ENCODE results near the gene HBP1. TPM values are rescaled to one million over a fixed set of nuclear protein-coding genes. Genes with fewer than 3 reads are reported as not detected.
"Not testable (repeated sequence)": the region's sequence is repeated elsewhere in the genome, so short reads cannot be mapped to it uniquely, and the experiment has no call there.

Gene HBP1
- total RNA-seq, 4 donors from 2014 or later: 70.6 to 172 (median 143) TPM

DNA sequence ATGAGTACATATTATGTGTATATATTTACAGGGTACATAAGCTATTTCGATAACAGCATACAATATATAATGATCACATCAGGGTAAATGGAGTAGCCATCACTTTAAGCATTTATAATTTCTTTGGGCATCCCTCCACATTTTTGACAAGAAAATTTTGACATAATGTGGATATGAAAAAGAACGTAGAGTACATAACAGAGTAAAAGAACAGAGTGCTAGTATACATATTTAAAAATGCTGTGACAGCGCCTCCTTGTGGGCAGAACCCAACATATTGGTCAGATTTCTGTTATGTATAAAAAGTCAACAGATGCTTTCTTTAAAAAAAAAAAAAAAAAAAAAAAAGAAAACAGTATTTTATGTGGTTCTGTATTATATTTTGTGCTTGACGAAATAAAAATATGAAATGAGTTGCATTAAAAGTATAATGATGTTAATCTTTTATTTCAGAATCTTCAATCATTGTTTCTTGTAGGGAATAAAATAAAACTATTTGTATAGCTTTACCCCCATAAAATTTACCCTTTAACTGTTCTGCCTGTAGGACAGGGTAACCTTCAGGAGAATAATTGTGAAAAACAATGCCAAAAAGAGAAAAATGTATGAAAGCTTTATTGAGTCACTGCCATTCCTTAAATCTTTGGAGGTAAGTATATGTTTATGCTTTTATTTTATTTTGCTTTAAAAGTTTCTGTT, 18.3 kb upstream of the HBP1 start:
- Histone ChIP-seq H3K9me3 (no peaks in the 10 kb centered on the region), H3K27me3 (no peaks in the 10 kb centered on the region), H3K4me3 (no peak overlapping the region), H3K4me1 (peaks cover 3 to 6% of the 10 kb centered on the region in 2 donors), H3K27ac (no peak overlapping the region), H3K36me3 (no peaks in the 10 kb centered on the region)
- TF ChIP-seq POLR2A (IDR thresholded peaks at IDR 0.05): no peak
- TF ChIP-seq, protein P1, sequence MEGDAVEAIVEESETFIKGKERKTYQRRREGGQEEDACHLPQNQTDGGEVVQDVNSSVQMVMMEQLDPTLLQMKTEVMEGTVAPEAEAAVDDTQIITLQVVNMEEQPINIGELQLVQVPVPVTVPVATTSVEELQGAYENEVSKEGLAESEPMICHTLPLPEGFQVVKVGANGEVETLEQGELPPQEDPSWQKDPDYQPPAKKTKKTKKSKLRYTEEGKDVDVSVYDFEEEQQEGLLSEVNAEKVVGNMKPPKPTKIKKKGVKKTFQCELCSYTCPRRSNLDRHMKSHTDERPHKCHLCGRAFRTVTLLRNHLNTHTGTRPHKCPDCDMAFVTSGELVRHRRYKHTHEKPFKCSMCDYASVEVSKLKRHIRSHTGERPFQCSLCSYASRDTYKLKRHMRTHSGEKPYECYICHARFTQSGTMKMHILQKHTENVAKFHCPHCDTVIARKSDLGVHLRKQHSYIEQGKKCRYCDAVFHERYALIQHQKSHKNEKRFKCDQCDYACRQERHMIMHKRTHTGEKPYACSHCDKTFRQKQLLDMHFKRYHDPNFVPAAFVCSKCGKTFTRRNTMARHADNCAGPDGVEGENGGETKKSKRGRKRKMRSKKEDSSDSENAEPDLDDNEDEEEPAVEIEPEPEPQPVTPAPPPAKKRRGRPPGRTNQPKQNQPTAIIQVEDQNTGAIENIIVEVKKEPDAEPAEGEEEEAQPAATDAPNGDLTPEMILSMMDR (IDR thresholded peaks at IDR 0.05 in 4 of 5, conservative IDR thresholded peaks at IDR 0.05 in 1 of 5): peak; percentile 34 to 66 (median 50)
- peak; percentile 58 to 64 for ATAC-seq
- in situ Hi-C loops (cut with MboI; ENCODE audit: low sequenced_read_pairs in 4 of 4) (loop anchor here in 2 of 4 donors (10.0 to 25.0 kb wide), 4 partner anchors 206 to 863 kb away; partner anchors contain the start of genes CCDC71L (in 1 of the 2), DLD (in 1 of the 2) and NAMPT (in 1 of the 2)), intact Hi-C loops (cut with DNase I; ENCODE audit: low total_unique reads) (loop anchor here (2.0 to 5.0 kb wide), 3 partner anchors 204 to 973 kb away; no protein-coding TSS in a partner anchor)
- peak; percentile 7 to 46 for DNase-seq

DNA sequence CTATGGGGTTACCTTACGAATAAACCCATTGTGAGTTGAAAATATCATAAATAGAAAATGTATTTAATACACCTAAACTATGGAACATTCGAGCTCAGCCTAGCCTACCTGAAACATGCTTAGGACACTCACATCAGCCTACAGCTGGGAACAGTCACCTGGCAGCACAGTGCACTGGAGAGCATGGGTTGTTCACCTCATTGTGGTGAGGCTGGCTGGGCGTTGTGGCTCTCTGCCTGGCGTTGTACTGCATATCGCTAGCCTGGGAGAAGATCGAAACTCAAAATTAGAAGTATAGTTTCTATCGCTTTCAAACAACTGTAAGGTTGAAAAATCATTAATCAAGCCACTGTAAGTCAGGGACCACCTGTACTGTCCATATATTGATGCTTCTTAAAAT, 17.3 kb upstream of the HBP1 start:
- ATAC-seq (no peak), DNase-seq (no peak)
- in situ Hi-C loops (cut with MboI; ENCODE audit: low sequenced_read_pairs in 4 of 4) (loop anchor here in 2 of 4 donors (10.0 to 25.0 kb wide), 4 partner anchors 207 to 864 kb away; partner anchors contain the start of genes CCDC71L (in 1 of the 2), DLD (in 1 of the 2) and NAMPT (in 1 of the 2)), intact Hi-C loops (cut with DNase I; ENCODE audit: low total_unique reads) (loop anchor here (2.0 to 5.0 kb wide), 3 partner anchors 205 to 974 kb away; no protein-coding TSS in a partner anchor)
- no peaks in the 10 kb centered on the region for H3K36me3 ChIP-seq
- TF ChIP-seq, protein P1 (IDR thresholded peaks at IDR 0.05 in 4 of 5, conservative IDR thresholded peaks at IDR 0.05 in 1 of 5): no peak
- no peak for TF ChIP-seq POLR2A (IDR thresholded peaks at IDR 0.05)
- H3K9me3 ChIP-seq: no peaks in the 10 kb centered on the region
- H3K27ac ChIP-seq: no peak overlapping the region
- H3K4me1 ChIP-seq: peaks cover 3 to 6% of the 10 kb centered on the region in 2 donors
- no peaks in the 10 kb centered on the region for H3K27me3 ChIP-seq
- no peak overlapping the region for H3K4me3 ChIP-seq

DNA sequence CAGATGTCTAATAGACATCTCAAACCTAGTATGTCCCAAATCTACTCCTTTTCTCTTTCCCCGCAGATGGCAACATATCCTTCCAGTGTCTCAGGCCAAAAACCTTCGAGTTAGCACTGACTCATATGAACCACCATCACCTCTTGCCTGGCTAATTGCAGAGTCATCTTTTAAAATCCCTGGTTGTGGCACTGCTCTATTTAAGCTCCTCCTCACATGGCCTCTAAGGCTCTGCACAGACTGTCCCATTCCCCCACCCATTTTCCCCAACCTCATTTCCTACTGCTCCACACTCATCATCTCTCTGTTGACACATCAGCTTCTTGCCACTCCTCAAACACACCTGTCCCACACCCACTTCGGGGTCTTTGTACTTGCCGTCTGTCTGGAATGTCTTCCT, 16.8 kb upstream of the HBP1 start:
- intact Hi-C loops (cut with DNase I; ENCODE audit: low total_unique reads): loop anchor here (5.0 kb wide), 1 partner anchor 975 kb away; no protein-coding TSS in a partner anchor
- ATAC-seq: no peak

DNA sequence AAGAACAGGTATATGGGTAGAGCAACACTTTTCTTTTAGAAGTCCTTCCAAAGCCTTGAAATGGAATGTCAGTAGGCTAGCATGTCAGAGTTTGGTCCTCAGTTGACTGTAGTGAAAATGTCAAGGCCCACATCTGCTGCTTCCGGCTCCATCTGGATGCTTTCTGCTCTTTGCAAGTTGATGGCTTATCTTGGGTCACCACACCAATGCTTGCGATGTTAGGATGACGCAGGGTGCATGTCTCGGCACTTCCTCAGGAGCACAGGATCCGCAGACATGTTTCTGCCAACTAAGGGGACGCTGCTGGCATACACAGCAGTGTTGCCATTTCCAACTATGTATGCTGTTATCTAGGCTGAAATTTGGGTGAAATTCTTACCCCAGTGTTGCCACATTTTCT, 14.0 kb upstream of the HBP1 start:
- no peak for TF ChIP-seq POLR2A (IDR thresholded peaks at IDR 0.05)
- TF ChIP-seq, protein P1 (IDR thresholded peaks at IDR 0.05 in 4 of 5, conservative IDR thresholded peaks at IDR 0.05 in 1 of 5): no peak
- Histone ChIP-seq H3K27me3 (no peaks in the 10 kb centered on the region), H3K9me3 (no peaks in the 10 kb centered on the region), H3K4me1 (no peaks in the 10 kb centered on the region), H3K36me3 (no peaks in the 10 kb centered on the region), H3K27ac (no peak overlapping the region), H3K4me3 (no peak overlapping the region)
- DNase-seq (no peak), ATAC-seq (no peak)
- intact Hi-C loops (cut with DNase I; ENCODE audit: low total_unique reads) (loop anchor here (5.0 kb wide), 1 partner anchor 978 kb away; no protein-coding TSS in a partner anchor), in situ Hi-C loops (cut with MboI; ENCODE audit: low sequenced_read_pairs in 4 of 4) (loop anchor here in 2 of 4 donors (10.0 to 25.0 kb wide), 4 partner anchors 210 to 868 kb away; partner anchors contain the start of genes CCDC71L (in 1 of the 2), DLD (in 1 of the 2) and NAMPT (in 1 of the 2))

More for the DNA sequence above, 16.8 kb upstream of the HBP1 start:
- Histone ChIP-seq H3K9me3 (no peaks in the 10 kb centered on the region), H3K27me3 (no peaks in the 10 kb centered on the region), H3K4me1 (peaks cover 3 to 6% of the 10 kb centered on the region in 2 donors), H3K36me3 (no peaks in the 10 kb centered on the region), H3K4me3 (no peak overlapping the region), H3K27ac (no peak overlapping the region)
- in situ Hi-C loops (cut with MboI; ENCODE audit: low sequenced_read_pairs in 4 of 4): loop anchor here in 2 of 4 donors (10.0 to 25.0 kb wide), 4 partner anchors 207 to 865 kb away; partner anchors contain the start of genes CCDC71L (in 1 of the 2), DLD (in 1 of the 2) and NAMPT (in 1 of the 2)
- no peak for DNase-seq
- no peak for TF ChIP-seq POLR2A (IDR thresholded peaks at IDR 0.05)
- TF ChIP-seq, protein P1 (IDR thresholded peaks at IDR 0.05 in 4 of 5, conservative IDR thresholded peaks at IDR 0.05 in 1 of 5): no peak

DNA sequence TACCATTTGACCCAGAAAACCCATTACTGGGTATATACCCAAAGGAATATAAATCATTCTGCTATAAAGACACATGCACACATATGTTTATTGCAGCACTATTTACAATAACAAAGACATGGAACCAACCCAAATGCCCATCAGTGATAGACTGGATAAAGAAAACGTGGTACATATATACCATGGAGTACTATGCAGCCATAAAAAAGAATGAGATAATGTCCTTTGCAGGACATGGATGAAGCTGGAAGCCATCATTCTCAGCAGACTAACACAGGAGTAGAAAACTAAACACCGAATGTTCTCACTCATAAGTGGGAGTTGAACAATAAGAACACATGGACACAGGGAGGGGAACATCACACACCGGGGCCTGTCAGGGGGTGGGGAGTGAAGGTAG, 13.1 kb upstream of the HBP1 start:
- intact Hi-C loops (cut with DNase I; ENCODE audit: low total_unique reads); H3K4me3 ChIP-seq; H3K4me1 ChIP-seq; ATAC-seq; H3K36me3 ChIP-seq; H3K9me3 ChIP-seq; H3K27me3 ChIP-seq; DNase-seq; H3K27ac ChIP-seq: not testable (repeated sequence)
- in situ Hi-C loops (cut with MboI; ENCODE audit: low sequenced_read_pairs in 4 of 4): loop anchor here in 2 of 4 donors (10.0 to 25.0 kb wide), 4 partner anchors 211 to 868 kb away; partner anchors contain the start of genes CCDC71L (in 1 of the 2), DLD (in 1 of the 2) and NAMPT (in 1 of the 2)
